GM23248 (cell line): ENCODE data around the gene ANKRD11. TPM values are rescaled to one million over a fixed set of nuclear protein-coding genes. Genes with fewer than 3 reads are reported as not detected.

Experiments
- DNase-seq: peaks from one replicate; pipeline ENCODE4 v3.0.0-alpha.2; 2015
- H2AFZ ChIP-seq: fragments of 200-600 bp; sonication (generic); 2 replicates; pipeline ENCODE4 v1.6.1; 2016; ENCODE audit warnings: antibody characterized with exemption
- H3F3A ChIP-seq: fragments of 200-600 bp; sonication (generic); 2 replicates; pipeline ENCODE4 v1.6.1; 2016; ENCODE audit warnings: mild to moderate bottlenecking, antibody characterized with exemption, mixed run types; ENCODE audit not compliant: insufficient read depth
- H3K27ac ChIP-seq: fragments of 200-600 bp; sonication (generic); 2 replicates; pipeline ENCODE4 v1.5.1; 2016; ENCODE audit warnings: mild to moderate bottlenecking
- H3K27me3 ChIP-seq: fragments of 200-600 bp; sonication (generic); replicated peaks from 2 replicates; pipeline ENCODE4 v1.6.1; 2016; ENCODE audit warnings: mild to moderate bottlenecking; ENCODE audit not compliant: insufficient read depth
- H3K36me3 ChIP-seq: fragments of 200-600 bp; sonication (generic); 2 replicates; pipeline ENCODE4 v1.6.1; 2016; ENCODE audit warnings: low read depth, mild to moderate bottlenecking
- H3K4me1 ChIP-seq: fragments of 200-600 bp; sonication (generic); 2 replicates; pipeline ENCODE4 v1.6.1; 2016; ENCODE audit warnings: mild to moderate bottlenecking; ENCODE audit not compliant: insufficient read depth
- H3K4me2 ChIP-seq: fragments of 200-600 bp; sonication (generic); one replicate; pipeline ENCODE4 v1.6.1; 2016; ENCODE audit warnings: mild to moderate bottlenecking; ENCODE audit not compliant: unreplicated experiment
- H3K4me3 ChIP-seq: fragments of 200-600 bp; sonication (generic); 2 replicates; pipeline ENCODE4 v1.5.1; 2016; ENCODE audit warnings: mild to moderate bottlenecking
- H3K79me2 ChIP-seq: fragments of 200-600 bp; sonication (generic); 2 replicates; pipeline ENCODE4 v1.6.1; 2016; ENCODE audit warnings: mild to moderate bottlenecking; ENCODE audit not compliant: insufficient read depth
- H3K9ac ChIP-seq: fragments of 200-600 bp; sonication (generic); 2 replicates; pipeline ENCODE4 v1.6.1; 2016; ENCODE audit warnings: mild to moderate bottlenecking
- H3K9me2 ChIP-seq: fragments of 200-600 bp; sonication (generic); 2 replicates; pipeline ENCODE4 v1.6.1; 2016; ENCODE audit warnings: mixed run types, mild to moderate bottlenecking, moderate library complexity; ENCODE audit not compliant: insufficient read depth
- H3K9me3 ChIP-seq: fragments of 200-600 bp; sonication (generic); one replicate; pipeline ENCODE4 v1.6.1; 2017; ENCODE audit warnings: low read depth
- H4K20me1 ChIP-seq: fragments of 200-600 bp; sonication (generic); 2 replicates; pipeline ENCODE4 v1.6.0; 2016; ENCODE audit not compliant: insufficient read depth
- EZH2 ChIP-seq: fragments of 200-600 bp; sonication (generic); IDR thresholded peaks from 2 replicates; pipeline ENCODE4 v1.6.1; 2018; ENCODE audit warnings: antibody characterized with exemption, mild to moderate bottlenecking; ENCODE audit not compliant: insufficient read depth, poor library complexity, severe bottlenecking
- EZH2phosphoT487 ChIP-seq: fragments of 200-600 bp; sonication (generic); IDR thresholded peaks from 2 replicates; pipeline ENCODE4 v1.6.1; 2018; ENCODE audit warnings: antibody characterized with exemption, moderate library complexity, mild to moderate bottlenecking, low read depth; ENCODE audit not compliant: insufficient read depth
- WGBS, 2 experiments: methylation state at CpG; one replicate each; pipeline ENCODE4 v1.1.6; 2015 to 2017; ENCODE audit warnings: low lambda C conversion rate in 2 of 2, low coverage in 1 of 2; ENCODE audit errors: missing lambda C conversion rate in 2 of 2; 5-methylcytosine and 5-hydroxymethylcytosine counted together
- in situ Hi-C: fragments of 300-500 bp; cut with MboI; formaldehyde crosslinking; loops from 2 replicates; pipeline ENCODE4 v1.15.0; 2020
- polyA plus RNA-seq: library from polyadenylated mRNA; unstranded; fragments of >200 nt; fragmentation: Nextera tagmentation; extraction: Ambion mirVana; gene quantifications from 2 replicates; pipeline ENCODE4 v1.2.1, GENCODE V29; 2016
- total RNA-seq: library from RNA; depleted of rRNA; stranded (reverse); fragments of >200 nt; shearing (Covaris generic); gene quantifications from 2 replicates; pipeline ENCODE4 v1.2.3, GENCODE V29; 2014

ANKRD11 gene
- total and polyA plus RNA-seq, 2 experiments from 2014 or later, result 39.3 to 84.7 TPM

DNA sequence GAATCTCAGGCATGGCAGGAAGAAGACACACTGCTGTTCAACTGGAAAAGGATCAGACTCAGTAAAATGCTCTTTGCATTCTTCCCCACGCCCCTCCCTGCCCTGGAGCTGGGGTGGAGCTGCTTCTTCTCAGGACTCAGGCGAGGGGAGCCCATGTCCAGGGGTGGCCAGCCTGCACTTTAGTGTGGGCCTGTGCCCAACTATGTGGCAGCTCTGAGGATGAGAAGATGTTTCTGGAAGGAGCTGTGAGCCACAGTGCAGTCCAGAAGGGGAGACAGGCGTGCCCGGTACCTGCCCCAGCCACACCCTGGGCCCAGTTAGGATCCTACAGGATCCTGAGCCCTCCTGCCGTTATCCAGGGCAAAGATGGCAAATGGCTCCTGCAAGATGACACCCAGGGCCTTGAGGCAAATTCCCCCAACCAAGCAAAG is 120.3 kb downstream of the ANKRD11 start:
- Histone ChIP-seq H4K20me1 (peaks cover 81% of the 10 kb centered on the region), H3K79me2 (peaks cover 100% of the 10 kb centered on the region), H3K36me3 (no peaks in the 10 kb centered on the region), H3K9me3 (no peaks in the 10 kb centered on the region), H3K9me2 (no peaks in the 10 kb centered on the region), H3K27me3 (no peaks in the 10 kb centered on the region), H3K4me3 (no peak overlapping the region), H3K4me2 (no peak overlapping the region), H3K9ac (no peak overlapping the region), H3K27ac (peak overlapping the region; percentile 51), H3K4me1 (peaks cover 35% of the 10 kb centered on the region), H3F3A (peaks cover 17% of the 10 kb centered on the region; the same call in 1 of the 2 replicates), H2AFZ (no peak overlapping the region)
- in situ Hi-C loops, result no loop called here
- TF ChIP-seq EZH2phosphoT487 (no peak), EZH2 (no peak)
- WGBS, 2 experiments, result 50 to 59% methylated on average over 5 of the region's 5 CpGs
- peak; percentile 48 for DNase-seq

DNA sequence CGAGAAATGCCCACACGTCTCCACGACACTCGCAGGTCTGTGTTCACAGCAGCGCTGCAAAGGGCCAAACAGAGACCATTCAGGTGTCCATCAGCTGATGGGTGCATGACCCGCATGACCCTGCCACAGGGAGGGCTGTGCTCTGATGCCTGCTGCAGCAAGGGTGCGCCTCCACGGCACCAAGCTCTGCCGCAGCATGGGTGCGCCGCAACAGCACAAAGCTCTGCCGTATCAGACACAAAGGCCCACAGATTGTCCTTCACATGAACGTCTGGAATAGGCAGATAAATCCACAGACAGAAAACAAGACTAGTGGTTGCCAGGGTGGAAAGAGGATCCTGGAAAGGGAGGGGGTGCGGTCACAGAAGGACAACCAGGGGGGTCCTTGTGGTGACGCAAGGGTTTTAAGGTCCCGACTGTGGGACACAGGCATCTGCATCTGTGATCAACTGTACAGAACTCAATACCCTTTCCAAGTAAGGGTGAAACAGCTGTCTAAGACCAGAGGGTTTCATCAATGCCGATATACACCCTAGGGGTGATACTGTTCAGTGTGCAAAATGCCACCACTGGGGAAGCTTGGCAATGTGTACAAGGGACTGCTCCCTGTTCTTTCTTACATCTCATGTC is 121.0 kb downstream of the ANKRD11 start:
- Histone ChIP-seq H3F3A (peaks cover 22% of the 10 kb centered on the region), H2AFZ (no peak overlapping the region), H3K4me1 (peaks cover 40% of the 10 kb centered on the region), H4K20me1 (peaks cover 80% of the 10 kb centered on the region), H3K79me2 (peaks cover 100% of the 10 kb centered on the region), H3K4me2 (peak overlapping the region; percentile 25), H3K9me3 (no peaks in the 10 kb centered on the region), H3K36me3 (no peaks in the 10 kb centered on the region), H3K9me2 (no peaks in the 10 kb centered on the region), H3K9ac (no peak overlapping the region), H3K27ac (peak overlapping the region; percentile 51), H3K27me3 (no peaks in the 10 kb centered on the region), H3K4me3 (no peak overlapping the region)
- in situ Hi-C loops, result no loop called here
- TF ChIP-seq EZH2phosphoT487 (no peak), EZH2 (no peak)
- no peak for DNase-seq
- WGBS, 2 experiments, result 83% methylated on average over 17 of the region's 17 CpGs

DNA sequence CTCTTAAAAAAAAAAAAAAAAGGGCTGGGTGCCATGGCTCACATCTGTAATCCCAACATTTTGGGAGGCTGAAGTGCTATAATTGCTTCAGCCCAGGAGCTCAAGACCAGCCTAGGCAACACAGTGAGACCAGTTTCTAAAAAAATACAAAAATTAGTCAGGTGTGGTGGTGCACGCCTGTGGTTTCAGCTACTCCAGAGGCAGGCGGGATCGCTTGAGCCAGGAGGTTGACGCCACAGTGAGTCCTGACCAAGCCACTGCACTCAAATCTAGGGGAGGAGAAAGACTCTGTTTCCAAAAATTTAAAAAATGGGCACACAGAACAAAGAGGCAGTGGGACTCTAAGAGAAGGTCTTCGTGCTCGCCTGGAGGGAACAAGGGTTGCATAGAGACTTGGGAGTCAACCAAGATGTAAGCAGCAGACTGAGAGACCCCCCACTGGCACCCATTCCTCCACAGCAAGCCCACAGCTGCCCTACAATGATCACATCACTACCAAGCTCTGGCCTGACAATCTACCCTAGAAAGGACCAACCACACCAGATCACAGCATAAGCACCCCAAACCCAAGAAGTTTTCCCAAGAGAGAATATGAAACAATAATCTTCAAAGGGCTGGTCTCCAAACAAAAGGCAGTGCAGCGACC is 121.6 kb downstream of the ANKRD11 start:
- in situ Hi-C loops, result no loop called here
- Histone ChIP-seq H3K27ac (peak overlapping the region; percentile 51; the same call in 1 of the 2 replicates), H3K36me3 (no peaks in the 10 kb centered on the region), H3K9ac (no peak overlapping the region), H3K4me1 (peaks cover 47% of the 10 kb centered on the region), H3K9me3 (no peaks in the 10 kb centered on the region), H4K20me1 (peaks cover 83% of the 10 kb centered on the region), H3K27me3 (no peaks in the 10 kb centered on the region), H3F3A (peaks cover 29% of the 10 kb centered on the region), H2AFZ (no peak overlapping the region), H3K4me3 (no peak overlapping the region), H3K9me2 (no peaks in the 10 kb centered on the region), H3K79me2 (peaks cover 100% of the 10 kb centered on the region), H3K4me2 (no peak overlapping the region)
- TF ChIP-seq EZH2, result no peak
- no peak for TF ChIP-seq EZH2phosphoT487
- WGBS, 2 experiments, result 89 to 96% methylated on average over 7 of the region's 7 CpGs
- DNase-seq, result no peak

DNA sequence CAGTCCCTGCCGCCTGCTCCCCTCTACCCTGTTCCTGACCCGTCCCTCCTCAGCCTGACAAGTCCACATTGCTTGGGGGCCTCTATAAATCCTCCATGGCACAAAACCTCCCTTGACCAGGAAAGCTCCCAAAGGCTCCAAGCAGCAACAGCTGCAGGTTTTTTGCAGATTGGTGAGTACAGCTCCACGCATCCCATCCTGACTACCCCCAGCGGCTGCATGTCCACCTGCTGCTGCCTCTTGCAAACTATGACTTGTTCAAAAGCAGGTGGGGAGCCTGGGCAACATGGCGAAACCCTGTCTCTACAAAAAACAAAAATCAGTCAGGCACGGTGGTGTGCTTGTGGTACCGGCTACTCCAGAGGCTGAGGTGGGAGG is 122.8 kb downstream of the ANKRD11 start:
- no peak for DNase-seq

More for the DNA sequence above, 122.8 kb downstream of the ANKRD11 start:
- TF ChIP-seq EZH2, result no peak
- 97 to 98% methylated on average over 7 of the region's 7 CpGs for WGBS, 2 experiments
- no peak overlapping the region for H3K27ac ChIP-seq
- H3K79me2 ChIP-seq, result peaks cover 100% of the 10 kb centered on the region
- no peaks in the 10 kb centered on the region for H3K9me3 ChIP-seq
- no peak overlapping the region for H3K9ac ChIP-seq
- no peak overlapping the region for H3K4me3 ChIP-seq
- H3F3A ChIP-seq, result peaks cover 32% of the 10 kb centered on the region
- peaks cover 75% of the 10 kb centered on the region for H4K20me1 ChIP-seq
- H2AFZ ChIP-seq, result no peak overlapping the region
- no peaks in the 10 kb centered on the region for H3K36me3 ChIP-seq
- no peak overlapping the region for H3K4me2 ChIP-seq
- no peaks in the 10 kb centered on the region for H3K27me3 ChIP-seq
- no peaks in the 10 kb centered on the region for H3K9me2 ChIP-seq
- H3K4me1 ChIP-seq, result peaks cover 54% of the 10 kb centered on the region
- in situ Hi-C loops, result no loop called here
